Erythroblast (primary cell): Measurements from ENCODE around the gene NPTX1.

Source experiments
- DNase-seq, 2 experiments: peaks; one replicate each; lab custom pipeline; 2025; lab: John Stamatoyannopoulos, UW
- GATA1 ChIP-seq: IDR thresholded peaks from 2 replicates; pipeline ENCODE4 v1.6.1; 2011; ENCODE audit warnings: low read depth, mild to moderate bottlenecking, control low read depth, low read length, moderate library complexity
- POLR2A ChIP-seq: IDR thresholded peaks from 2 replicates; pipeline ENCODE4 v1.6.1; 2011; ENCODE audit warnings: mild to moderate bottlenecking, low read length

Gene NPTX1

GRCh38 chr17:80475910-80476876, at the start of gene NPTX1:
TSS of gene NPTX1 (minus strand) at chr17:80476607. CDS start at chr17:80476446, 161 bp downstream.
- TF ChIP-seq POLR2A (no peak), GATA1 (no peak)
- DNase-seq: no peak

- no peak for DNase-seq
- TF ChIP-seq POLR2A (no peak), GATA1 (no peak)
Measured at GRCh38 chr17:80523956-80524712, 47.7 kb upstream of the NPTX1 start.

GRCh38 chr17:80523054-80523744, 46.8 kb upstream of the NPTX1 start:
- no peak for TF ChIP-seq POLR2A
- TF ChIP-seq GATA1: no peak
- no peak for DNase-seq

- TF ChIP-seq POLR2A: no peak
- TF ChIP-seq GATA1: no peak
- no peak for DNase-seq
Measured at GRCh38 chr17:80520810-80521455, 44.5 kb upstream of the NPTX1 start.

GRCh38 chr17:80519091-80519781, 42.8 kb upstream of the NPTX1 start:
- no peak for TF ChIP-seq POLR2A

GRCh38 chr17:80518392-80518791, 42.0 kb upstream of the NPTX1 start:
- TF ChIP-seq POLR2A: no peak
- TF ChIP-seq GATA1: no peak
- DNase-seq: no peak

More at GRCh38 chr17:80519091-80519781, 42.8 kb upstream of the NPTX1 start:
- no peak for DNase-seq

GRCh38 chr17:80517641-80518040, 41.2 kb upstream of the NPTX1 start:
- DNase-seq: no peak
- TF ChIP-seq POLR2A: no peak
- no peak for TF ChIP-seq GATA1

- no peak for TF ChIP-seq POLR2A
- no peak for TF ChIP-seq GATA1
Measured at GRCh38 chr17:80516171-80516932, 39.9 kb upstream of the NPTX1 start.

GRCh38 chr17:80513892-80514291, 37.5 kb upstream of the NPTX1 start:
- no peak for DNase-seq
- TF ChIP-seq POLR2A (no peak), GATA1 (no peak)

More at GRCh38 chr17:80516171-80516932, 39.9 kb upstream of the NPTX1 start:
- DNase-seq: no peak

GRCh38 chr17:80513201-80513600, 36.8 kb upstream of the NPTX1 start:
- no peak for DNase-seq
- TF ChIP-seq GATA1 (no peak), POLR2A (no peak)

- TF ChIP-seq POLR2A (no peak), GATA1 (no peak)
- no peak for DNase-seq
Measured at GRCh38 chr17:80512233-80512632, 35.8 kb upstream of the NPTX1 start.
